Measurements from ENCODE around the gene SENP7.
"Not testable (repeated sequence)": the region's sequence is repeated elsewhere in the genome, so short reads cannot be mapped to it uniquely, and the experiment has no call there.

Gene SENP7

GRCh38 chr3:101438641-101439040 is 74.4 kb downstream of the SENP7 start:
- not testable (repeated sequence) for DNase-seq

- DNase-seq: no peak
Observed at GRCh38 chr3:101433652-101434051, 79.4 kb downstream of the SENP7 start.

GRCh38 chr3:101423984-101424888 is 88.8 kb downstream of the SENP7 start:
- no peak for DNase-seq

DNA sequence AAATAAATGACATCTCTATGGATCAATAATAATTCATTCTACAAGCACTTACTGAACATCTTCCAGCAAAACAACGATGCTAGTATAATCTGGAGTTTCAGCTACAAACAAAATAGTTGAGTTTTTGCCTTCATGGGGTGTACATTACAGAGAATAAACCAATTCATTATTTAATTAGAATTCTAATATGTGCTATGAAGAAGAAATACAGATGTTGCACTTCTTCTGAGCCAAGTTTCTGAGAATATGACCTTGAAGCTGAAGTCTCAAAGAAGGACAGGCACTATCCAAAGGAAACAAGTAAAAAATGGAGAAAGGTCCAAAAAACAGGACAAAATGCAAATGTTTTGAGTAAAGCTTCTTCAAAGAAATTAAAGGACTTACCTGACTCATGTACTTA is 94.2 kb downstream of the SENP7 start:
- DNase-seq: no peak

DNA sequence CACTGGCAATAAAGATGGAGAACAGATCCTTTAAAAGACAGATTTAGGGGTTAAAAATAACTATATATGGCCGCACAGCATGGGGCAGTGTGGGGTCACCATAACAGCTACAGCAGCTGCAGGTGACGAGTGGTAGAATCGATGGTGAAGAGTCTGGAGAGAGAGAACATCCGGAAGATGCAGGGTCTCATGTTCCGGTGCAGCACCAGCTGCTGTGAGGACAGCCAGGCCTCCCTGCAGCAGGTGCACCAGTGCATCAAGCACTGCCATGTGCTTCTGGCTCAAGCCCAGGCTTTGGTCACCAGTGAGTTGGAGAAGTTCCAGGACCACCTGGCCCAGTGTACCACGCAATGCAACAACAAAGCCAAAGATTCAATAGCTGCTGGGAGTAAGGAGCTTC is 98.9 kb downstream of the SENP7 start:
- no peak for DNase-seq

DNA sequence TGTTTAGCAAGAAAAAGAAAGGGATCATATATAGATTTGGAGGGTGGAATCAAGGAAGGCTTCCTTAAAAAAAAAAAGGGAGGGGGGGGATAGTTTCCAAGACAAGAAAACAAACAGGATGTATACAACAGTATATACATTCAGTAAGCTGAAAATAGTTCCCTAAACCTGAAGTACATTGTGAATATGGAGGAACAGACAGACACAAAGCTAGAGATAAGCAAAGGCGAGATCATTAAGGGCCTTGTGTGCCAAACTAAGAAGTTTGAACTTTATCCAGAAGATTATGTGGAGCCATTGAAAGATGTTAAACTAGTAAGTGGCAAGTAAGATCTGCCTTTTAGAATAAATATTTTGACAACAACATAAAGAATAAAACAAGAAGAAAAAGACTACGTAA is 99.4 kb downstream of the SENP7 start:
- DNase-seq: no peak

DNA sequence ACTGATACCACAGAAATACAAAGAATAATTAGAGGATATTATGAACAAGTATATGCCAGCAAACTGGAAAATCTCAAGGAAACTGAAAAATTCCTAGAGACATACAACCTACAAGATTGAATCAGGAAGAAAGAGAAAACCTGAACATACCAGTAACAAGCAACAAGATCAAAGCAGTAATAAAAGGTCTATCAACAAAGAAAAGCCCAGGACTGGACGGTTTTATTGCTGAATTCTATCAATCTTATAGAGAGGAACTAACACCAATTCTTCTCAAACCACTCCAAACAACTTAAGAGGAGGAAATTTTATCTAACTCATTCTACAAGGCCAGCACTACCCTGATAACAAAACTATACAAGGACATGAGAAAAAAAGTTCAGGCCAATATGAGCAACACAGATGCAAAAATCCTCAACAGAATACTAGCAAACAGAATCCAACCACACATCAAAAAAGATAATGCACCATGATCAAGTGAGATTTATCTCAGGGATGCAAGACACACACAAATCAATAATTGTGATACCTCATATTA is 121.5 kb downstream of the SENP7 start:
- no peak for DNase-seq

DNA sequence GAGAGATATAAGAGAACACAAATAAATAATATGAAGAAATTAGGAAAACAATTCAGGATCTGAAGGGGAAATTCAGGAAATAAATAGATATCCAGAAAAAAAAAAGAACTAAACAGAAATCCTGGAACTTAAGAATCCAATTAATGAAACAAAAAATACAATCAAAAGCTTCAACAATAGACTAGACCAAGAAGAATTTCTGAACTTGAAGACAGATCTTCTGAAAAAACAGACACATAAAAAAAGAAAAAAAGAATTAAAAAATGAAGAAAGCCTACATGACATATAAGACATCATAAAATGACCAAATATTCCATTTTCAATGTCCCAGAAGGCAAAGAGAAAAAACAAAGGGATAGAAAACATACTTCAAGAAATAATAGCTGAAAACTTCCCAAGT is 124.3 kb downstream of the SENP7 start:
- no peak for DNase-seq

DNA sequence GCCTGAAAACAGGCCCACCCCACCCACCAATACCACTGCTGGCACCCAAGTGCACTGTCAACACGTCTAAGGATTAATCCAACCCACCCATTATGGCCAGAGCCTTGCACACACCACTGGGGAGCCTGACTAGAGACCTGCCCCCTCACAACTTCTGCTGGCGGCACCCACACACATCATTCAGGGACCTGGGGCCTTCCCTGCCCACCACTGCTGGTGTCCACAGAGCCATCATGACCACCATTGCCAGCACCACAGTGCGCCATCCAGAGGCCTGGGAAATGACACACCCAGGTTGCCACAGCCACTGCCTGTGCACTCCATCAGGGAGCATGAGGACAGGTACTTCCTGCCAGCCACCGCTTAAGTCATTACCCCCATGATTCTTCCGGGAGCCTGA is 125.7 kb downstream of the SENP7 start:
- no peak for DNase-seq

GRCh38 chr3:101384426-101384825 is 128.6 kb downstream of the SENP7 start:
- no peak for DNase-seq

GRCh38 chr3:101383656-101384055 is 129.4 kb downstream of the SENP7 start:
- no peak for DNase-seq

- peak; percentile 46 for DNase-seq
Observed at GRCh38 chr3:101383156-101383575, 129.8 kb downstream of the SENP7 start.

DNA sequence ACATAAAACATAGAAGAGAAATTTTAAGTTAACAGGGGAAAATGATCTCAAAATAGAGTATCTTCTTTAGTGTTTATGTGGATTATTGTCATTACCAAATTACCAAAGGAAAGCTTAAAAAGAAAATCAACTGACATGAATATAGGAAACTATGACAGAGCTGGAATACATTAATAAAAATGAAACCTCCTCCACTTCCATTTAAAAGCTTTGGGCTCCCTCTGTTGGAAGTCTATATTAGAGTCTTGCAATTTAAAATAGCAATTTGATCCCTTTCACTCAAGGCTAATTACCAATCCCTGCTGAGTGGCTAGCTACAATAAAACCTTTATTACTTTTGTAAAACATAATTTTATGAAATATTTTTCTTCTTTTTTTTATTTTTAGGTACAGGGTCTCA is 131.2 kb downstream of the SENP7 start:
- DNase-seq: peak; percentile 53

- DNase-seq: no peak
Observed at GRCh38 chr3:101379658-101380376, 133.2 kb downstream of the SENP7 start.

GRCh38 chr3:101377796-101378195 is 135.2 kb downstream of the SENP7 start:
- peak; percentile 14 for DNase-seq

- DNase-seq: peak; percentile 28
Observed at GRCh38 chr3:101377209-101377608, 135.8 kb downstream of the SENP7 start.

- DNase-seq: no peak
Observed at GRCh38 chr3:101375586-101375985, 137.4 kb downstream of the SENP7 start.

GRCh38 chr3:101362406-101362805 is 150.6 kb downstream of the SENP7 start:
- DNase-seq: no peak

GRCh38 chr3:101351829-101352228 is 161.2 kb downstream of the SENP7 start:
- DNase-seq: no peak

DNA sequence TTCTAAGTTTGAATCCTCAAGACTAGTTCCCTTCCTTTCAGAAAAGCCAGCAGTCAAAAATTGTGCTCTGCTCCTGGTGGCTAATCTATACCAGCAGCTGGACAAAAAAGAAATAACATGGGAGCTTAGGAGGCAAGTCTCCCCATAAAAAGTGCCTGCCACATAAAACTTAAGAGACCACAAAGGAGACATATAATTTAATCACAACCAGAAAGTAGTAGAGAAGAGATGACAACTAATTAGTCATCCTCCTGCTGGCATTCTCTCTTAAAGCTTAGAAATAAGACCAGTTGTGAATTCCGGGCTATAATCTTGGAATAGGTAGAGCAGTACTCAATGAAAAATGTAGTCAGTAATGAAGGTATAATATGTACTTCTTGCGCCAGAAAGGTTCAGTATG is 172.4 kb downstream of the SENP7 start:
- peak; percentile 21 for DNase-seq

DNA sequence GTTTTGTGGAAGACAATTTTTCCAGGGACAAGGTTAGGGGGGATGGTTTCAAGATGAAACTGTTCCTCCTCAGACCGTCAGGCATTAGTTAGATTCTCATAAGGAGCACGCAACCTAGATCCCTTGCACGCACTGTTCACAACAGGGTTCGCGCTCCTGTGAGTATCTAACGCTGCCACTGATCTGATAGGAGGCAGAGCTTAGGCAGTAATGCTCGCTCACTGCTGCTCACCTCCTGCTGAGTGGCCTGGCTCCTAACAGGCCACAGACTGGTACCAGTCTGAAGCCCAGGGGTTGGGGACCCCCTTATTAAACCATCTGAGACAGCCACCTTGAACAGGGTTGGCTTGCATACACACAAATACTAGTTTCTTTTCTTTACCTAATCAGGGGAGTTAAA is 179.1 kb downstream of the SENP7 start:
- no peak for DNase-seq

DNA sequence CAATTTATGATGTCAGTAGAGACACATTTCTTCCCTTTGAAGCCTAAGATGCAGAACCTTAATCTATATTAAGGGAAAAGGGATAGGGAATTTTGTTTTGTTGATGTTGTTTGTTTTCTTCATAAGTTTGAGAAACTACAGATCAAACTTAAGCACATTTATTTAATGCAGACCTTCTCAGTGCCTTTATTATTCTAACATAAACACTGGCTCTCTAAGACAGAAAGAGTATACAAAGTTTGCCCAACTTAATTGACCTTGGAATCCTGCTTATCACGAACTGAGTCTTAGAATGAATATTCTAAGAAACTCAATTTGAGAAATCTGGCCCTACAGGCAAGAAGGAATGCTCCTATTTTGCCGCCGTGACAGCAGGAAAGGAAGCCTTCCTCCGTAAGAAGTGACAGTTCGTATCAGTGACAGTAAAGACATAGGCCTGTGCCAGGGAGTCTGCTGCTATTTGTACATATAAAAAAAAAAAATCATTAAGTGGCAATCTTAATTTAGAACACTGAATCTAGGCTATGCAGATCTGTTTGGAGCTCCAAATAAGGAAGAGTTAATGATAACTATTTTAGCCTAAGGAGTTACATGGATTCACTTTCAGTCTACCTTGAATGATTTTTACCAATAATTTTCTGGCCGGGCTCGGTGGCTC is 183.9 kb downstream of the SENP7 start:
- DNase-seq: no peak

GRCh38 chr3:101325393-101326134 is 187.4 kb downstream of the SENP7 start:
- no peak for DNase-seq

Measured in fibroblast of skin of right biceps (primary cell).